ENCODE results near the gene KDM3B.

- TF ChIP-seq CTCF (IDR thresholded peaks at IDR 0.05): no peak
- TF ChIP-seq EP300 (IDR thresholded peaks at IDR 0.05; ENCODE audit: low read depth): no peak
Observed at GRCh38 chr5:138344887-138345622, 7.4 kb upstream of the KDM3B start.

Data from transverse colon (tissue), 3 donors.